ENCODE results near the gene NYNRIN.

Gene NYNRIN

GRCh38 chr14:24461336-24461735 is 62.5 kb downstream of the NYNRIN start:
- DNase-seq = no peak

DNA sequence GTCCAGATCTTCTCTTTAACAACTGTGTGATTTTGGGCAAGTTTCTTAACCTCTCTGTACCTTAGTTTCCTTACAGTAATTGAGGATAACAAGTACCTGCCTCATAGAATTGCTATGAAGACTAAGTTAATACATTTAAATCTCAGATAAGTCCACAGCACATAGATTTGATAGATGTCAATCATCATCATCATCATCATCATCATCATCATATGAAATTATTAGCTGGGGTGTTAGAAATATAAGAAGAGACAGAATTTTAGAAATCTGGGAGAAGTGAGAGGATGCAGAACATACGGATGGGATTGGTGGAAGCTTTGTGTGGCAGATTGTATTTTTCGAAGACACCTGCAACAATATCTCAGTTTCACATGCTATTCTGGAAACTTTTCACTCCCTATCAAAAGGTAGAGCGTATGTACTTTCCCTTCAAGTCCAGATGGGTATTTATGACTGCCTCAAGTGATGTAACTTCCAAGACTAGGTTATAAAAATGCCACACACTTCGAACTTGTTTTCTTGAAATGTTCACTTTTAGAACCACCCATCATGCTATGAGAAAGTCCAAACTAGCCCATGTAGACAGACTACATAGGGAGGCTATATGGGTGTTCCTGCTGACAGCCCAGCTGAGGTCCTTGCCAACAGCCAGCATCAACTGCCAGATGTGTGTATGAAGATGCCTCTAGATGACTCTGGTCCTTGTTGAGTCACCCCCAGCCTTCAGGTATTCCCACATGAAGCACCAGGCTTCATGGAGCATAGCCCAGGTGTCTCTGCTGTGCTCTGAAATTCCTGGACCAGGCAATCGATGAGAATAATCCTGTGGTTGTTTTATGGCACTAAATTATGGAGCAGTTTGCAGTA is 64.4 kb downstream of the NYNRIN start:
- DNase-seq = no peak

GRCh38 chr14:24463884-24464785 is 65.3 kb downstream of the NYNRIN start:
- no peak for DNase-seq

DNA sequence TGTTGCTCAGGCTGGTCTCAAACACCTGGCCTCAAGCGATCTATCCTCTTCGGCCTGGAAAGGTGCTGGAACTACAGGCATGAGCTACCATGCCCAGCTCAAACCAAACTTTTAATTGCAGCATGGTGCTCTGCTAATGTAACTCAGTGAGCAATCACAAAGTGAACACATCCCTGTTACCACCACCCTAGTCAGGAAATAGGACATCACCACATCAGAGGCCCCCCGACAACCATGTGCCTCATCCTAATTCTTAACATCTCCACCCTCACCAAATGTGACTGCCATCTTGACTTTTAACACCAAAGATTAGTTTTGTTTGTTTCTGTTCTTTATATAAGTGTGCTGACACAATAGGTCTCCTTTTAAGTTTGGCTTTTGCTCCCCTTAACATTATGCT is 66.6 kb downstream of the NYNRIN start:
- DNase-seq = no peak

GRCh38 chr14:24465805-24466204 is 67.0 kb downstream of the NYNRIN start:
- DNase-seq = no peak

All from activated CD8-positive, alpha-beta memory T cell treated with anti-CD3 and anti-CD28 coated beads, Interleukin-2, amount 50 U/mL, for 4 hours (primary cell).